HL-60 (cell line): ENCODE measurements around the gene HYDIN.
"Not testable (repeated sequence)": the region's sequence is repeated elsewhere in the genome, so short reads cannot be mapped to it uniquely, and the experiment has no call there.

Experiments
- TF ChIP-seq, protein P1 (sequence below): IDR thresholded peaks from one replicate; pipeline ENCODE4 v1.5.1; 2011; ENCODE audit warnings: low read length, control low read depth, inconsistent platforms; ENCODE audit not compliant: insufficient read depth
- TF ChIP-seq, protein P2 (sequence below): IDR thresholded peaks from 2 replicates; pipeline ENCODE4 v1.6.1; 2012; ENCODE audit warnings: low read depth; ENCODE audit not compliant: insufficient replicate concordance

DNA sequence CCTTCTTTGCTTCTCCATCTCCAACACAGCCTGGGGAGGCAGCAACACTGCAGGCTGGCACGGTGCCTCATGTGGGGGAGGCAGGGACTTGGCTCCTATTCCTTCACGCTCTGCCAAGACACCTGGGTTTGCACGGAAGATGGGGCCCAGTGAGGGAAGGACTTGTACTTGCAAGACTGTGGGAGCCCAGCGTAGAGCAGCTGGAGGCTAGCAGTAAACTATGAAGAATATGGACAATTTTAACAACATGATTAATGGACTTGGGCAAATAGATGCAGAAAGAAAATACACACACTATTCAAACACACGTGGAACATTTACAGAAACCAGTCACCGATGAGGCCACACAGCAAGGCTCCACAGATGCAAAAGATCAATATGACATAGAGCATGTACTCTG, 308.4 kb downstream of the HYDIN start:
- TF ChIP-seq, protein P1, sequence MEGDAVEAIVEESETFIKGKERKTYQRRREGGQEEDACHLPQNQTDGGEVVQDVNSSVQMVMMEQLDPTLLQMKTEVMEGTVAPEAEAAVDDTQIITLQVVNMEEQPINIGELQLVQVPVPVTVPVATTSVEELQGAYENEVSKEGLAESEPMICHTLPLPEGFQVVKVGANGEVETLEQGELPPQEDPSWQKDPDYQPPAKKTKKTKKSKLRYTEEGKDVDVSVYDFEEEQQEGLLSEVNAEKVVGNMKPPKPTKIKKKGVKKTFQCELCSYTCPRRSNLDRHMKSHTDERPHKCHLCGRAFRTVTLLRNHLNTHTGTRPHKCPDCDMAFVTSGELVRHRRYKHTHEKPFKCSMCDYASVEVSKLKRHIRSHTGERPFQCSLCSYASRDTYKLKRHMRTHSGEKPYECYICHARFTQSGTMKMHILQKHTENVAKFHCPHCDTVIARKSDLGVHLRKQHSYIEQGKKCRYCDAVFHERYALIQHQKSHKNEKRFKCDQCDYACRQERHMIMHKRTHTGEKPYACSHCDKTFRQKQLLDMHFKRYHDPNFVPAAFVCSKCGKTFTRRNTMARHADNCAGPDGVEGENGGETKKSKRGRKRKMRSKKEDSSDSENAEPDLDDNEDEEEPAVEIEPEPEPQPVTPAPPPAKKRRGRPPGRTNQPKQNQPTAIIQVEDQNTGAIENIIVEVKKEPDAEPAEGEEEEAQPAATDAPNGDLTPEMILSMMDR, result not testable (repeated sequence)
- TF ChIP-seq, protein P2, sequence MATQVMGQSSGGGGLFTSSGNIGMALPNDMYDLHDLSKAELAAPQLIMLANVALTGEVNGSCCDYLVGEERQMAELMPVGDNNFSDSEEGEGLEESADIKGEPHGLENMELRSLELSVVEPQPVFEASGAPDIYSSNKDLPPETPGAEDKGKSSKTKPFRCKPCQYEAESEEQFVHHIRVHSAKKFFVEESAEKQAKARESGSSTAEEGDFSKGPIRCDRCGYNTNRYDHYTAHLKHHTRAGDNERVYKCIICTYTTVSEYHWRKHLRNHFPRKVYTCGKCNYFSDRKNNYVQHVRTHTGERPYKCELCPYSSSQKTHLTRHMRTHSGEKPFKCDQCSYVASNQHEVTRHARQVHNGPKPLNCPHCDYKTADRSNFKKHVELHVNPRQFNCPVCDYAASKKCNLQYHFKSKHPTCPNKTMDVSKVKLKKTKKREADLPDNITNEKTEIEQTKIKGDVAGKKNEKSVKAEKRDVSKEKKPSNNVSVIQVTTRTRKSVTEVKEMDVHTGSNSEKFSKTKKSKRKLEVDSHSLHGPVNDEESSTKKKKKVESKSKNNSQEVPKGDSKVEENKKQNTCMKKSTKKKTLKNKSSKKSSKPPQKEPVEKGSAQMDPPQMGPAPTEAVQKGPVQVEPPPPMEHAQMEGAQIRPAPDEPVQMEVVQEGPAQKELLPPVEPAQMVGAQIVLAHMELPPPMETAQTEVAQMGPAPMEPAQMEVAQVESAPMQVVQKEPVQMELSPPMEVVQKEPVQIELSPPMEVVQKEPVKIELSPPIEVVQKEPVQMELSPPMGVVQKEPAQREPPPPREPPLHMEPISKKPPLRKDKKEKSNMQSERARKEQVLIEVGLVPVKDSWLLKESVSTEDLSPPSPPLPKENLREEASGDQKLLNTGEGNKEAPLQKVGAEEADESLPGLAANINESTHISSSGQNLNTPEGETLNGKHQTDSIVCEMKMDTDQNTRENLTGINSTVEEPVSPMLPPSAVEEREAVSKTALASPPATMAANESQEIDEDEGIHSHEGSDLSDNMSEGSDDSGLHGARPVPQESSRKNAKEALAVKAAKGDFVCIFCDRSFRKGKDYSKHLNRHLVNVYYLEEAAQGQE, result not testable (repeated sequence)
